GM23338 (cell line): ENCODE measurements around the gene SLC7A5. TPM values are rescaled to one million over a fixed set of nuclear protein-coding genes. Genes with fewer than 3 reads are reported as not detected.

ENCODE experiments used
- ATAC-seq: fragments of 200-7000 bp; cut with Tn5 transposase; 3 replicates; pipeline ENCODE4 v1.9.1; 2020
- DNase-seq: peaks from one replicate; pipeline ENCODE4 v3.0.0-alpha.2; 2015; ENCODE audit warnings: low spot score
- H2AFZ ChIP-seq: fragments of 200-600 bp; sonication (generic); 2 replicates; pipeline ENCODE4 v1.8.0; 2016; ENCODE audit warnings: antibody characterized with exemption, mild to moderate bottlenecking, moderate library complexity
- H3F3A ChIP-seq: fragments of 200-600 bp; sonication (generic); replicated peaks from 2 replicates; pipeline ENCODE4 v1.8.0; 2017; ENCODE audit warnings: antibody characterized with exemption, mixed run types, low read depth
- H3K27ac ChIP-seq: fragments of 200-600 bp; sonication (generic); 2 replicates; pipeline ENCODE4 v1.6.1; 2016; ENCODE audit warnings: low read depth
- H3K27me3 ChIP-seq: fragments of 200-600 bp; sonication (generic); 2 replicates; pipeline ENCODE4 v1.8.0; 2016; ENCODE audit warnings: mild to moderate bottlenecking, mixed run types, moderate library complexity; ENCODE audit not compliant: insufficient read depth
- H3K36me3 ChIP-seq: fragments of 200-600 bp; sonication (generic); 2 replicates; pipeline ENCODE4 v1.8.0; 2016; ENCODE audit warnings: mild to moderate bottlenecking; ENCODE audit not compliant: insufficient read depth
- H3K4me1 ChIP-seq: fragments of 200-600 bp; sonication (generic); 2 replicates; pipeline ENCODE4 v1.8.0; 2016; ENCODE audit warnings: mild to moderate bottlenecking, moderate library complexity; ENCODE audit not compliant: insufficient read depth
- H3K4me2 ChIP-seq: fragments of 200-600 bp; sonication (generic); 2 replicates; pipeline ENCODE4 v1.7.1; 2017; ENCODE audit warnings: mixed run types
- H3K4me3 ChIP-seq: fragments of 200-600 bp; sonication (generic); 2 replicates; pipeline ENCODE4 v1.6.1; 2016; ENCODE audit warnings: mixed run types
- H3K79me2 ChIP-seq: fragments of 200-600 bp; sonication (generic); replicated peaks from 2 replicates; pipeline ENCODE4 v1.8.0; 2017; ENCODE audit warnings: mild to moderate bottlenecking; ENCODE audit not compliant: insufficient read depth
- H3K9me2 ChIP-seq: fragments of 200-600 bp; sonication (generic); 2 replicates; pipeline ENCODE4 v1.8.0; 2017; ENCODE audit not compliant: insufficient read depth
- H4K20me1 ChIP-seq: fragments of 200-600 bp; sonication (generic); replicated peaks from 2 replicates; pipeline ENCODE4 v1.8.0; 2017; ENCODE audit warnings: mild to moderate bottlenecking; ENCODE audit not compliant: insufficient read depth
- H3K27ac Mint-ChIP-seq: 2 replicates; pipeline ENCODE4 v1.8.0; 2020; ENCODE audit warnings: inconsistent platforms, mild to moderate bottlenecking, moderate library complexity, mixed read lengths
- H3K27me3 Mint-ChIP-seq: 3 replicates; pipeline ENCODE4 v1.8.0; 2022; ENCODE audit warnings: low read depth, mild to moderate bottlenecking, moderate library complexity, mixed read lengths, inconsistent platforms; ENCODE audit not compliant: insufficient read depth, poor library complexity
- H3K36me3 Mint-ChIP-seq: 3 replicates; pipeline ENCODE4 v1.8.0; 2021; ENCODE audit warnings: low read depth, mild to moderate bottlenecking, inconsistent platforms, moderate library complexity, mixed read lengths
- H3K4me1 Mint-ChIP-seq: 3 replicates; pipeline ENCODE4 v1.8.0; 2020; ENCODE audit warnings: mild to moderate bottlenecking, inconsistent platforms, mixed read lengths
- H3K4me3 Mint-ChIP-seq: 3 replicates; pipeline ENCODE4 v1.8.0; 2021; ENCODE audit warnings: moderate library complexity, mild to moderate bottlenecking, inconsistent platforms, mixed read lengths
- H3K9me3 Mint-ChIP-seq: 3 replicates; pipeline ENCODE4 v1.8.0; 2020; ENCODE audit warnings: moderate library complexity, mild to moderate bottlenecking, inconsistent platforms, mixed read lengths
- CREB1 ChIP-seq: fragments of 250-450 bp; sonication (Bioruptor Pico); IDR thresholded peaks from 2 replicates; pipeline ENCODE4 v1.5.0; 2020; ENCODE audit warnings: low read depth, mild to moderate bottlenecking, moderate library complexity
- EZH2 ChIP-seq: fragments of 200-600 bp; sonication (generic); IDR thresholded peaks from one replicate; pipeline ENCODE4 v1.8.0; 2017; ENCODE audit warnings: antibody characterized with exemption, mild to moderate bottlenecking, low read depth; ENCODE audit not compliant: unreplicated experiment
- EZH2phosphoT487 ChIP-seq: fragments of 200-600 bp; sonication (generic); IDR thresholded peaks from one replicate; pipeline ENCODE4 v1.8.1; 2018; ENCODE audit warnings: antibody characterized with exemption; ENCODE audit not compliant: unreplicated experiment
- JUNB ChIP-seq: IDR thresholded peaks from one replicate; pipeline ENCODE4 v1.6.1; 2016; ENCODE audit warnings: antibody characterized with exemption; ENCODE audit not compliant: unreplicated experiment
- NANOG ChIP-seq: IDR thresholded peaks from 2 replicates; pipeline ENCODE4 v1.6.1; 2016; ENCODE audit warnings: antibody characterized with exemption, borderline replicate concordance
- POLR2AphosphoS5 ChIP-seq: IDR thresholded peaks from 2 replicates; pipeline ENCODE4 v1.6.1; 2016; ENCODE audit warnings: antibody characterized with exemption, low read depth
- REST ChIP-seq: IDR thresholded peaks from one replicate; pipeline ENCODE4 v1.6.1; 2018; ENCODE audit warnings: antibody characterized with exemption; ENCODE audit not compliant: unreplicated experiment
- STAT1 ChIP-seq: IDR thresholded peaks from one replicate; pipeline ENCODE4 v1.6.1; 2016; ENCODE audit warnings: antibody characterized with exemption; ENCODE audit not compliant: unreplicated experiment
- ZNF114 ChIP-seq: fragments of 250-450 bp; sonication (Bioruptor Pico); IDR thresholded peaks from 2 replicates; pipeline ENCODE4 v1.5.0; 2020; ENCODE audit warnings: mild to moderate bottlenecking, moderate library complexity
- ZNF331 ChIP-seq: fragments of 250-450 bp; sonication (Bioruptor Pico); IDR thresholded peaks from 2 replicates; pipeline ENCODE4 v1.5.0; 2020; ENCODE audit warnings: low read depth, mild to moderate bottlenecking, moderate library complexity
- ZNF462 ChIP-seq: fragments of 250-450 bp; sonication (Bioruptor Pico); IDR thresholded peaks from 2 replicates; pipeline ENCODE4 v1.5.0; 2020; ENCODE audit warnings: mild to moderate bottlenecking, moderate library complexity
- polyA plus RNA-seq: library from polyadenylated mRNA; unstranded; fragments of >200 nt; fragmentation: Nextera tagmentation; extraction: Ambion mirVana; gene quantifications from 2 replicates; pipeline ENCODE4 v1.2.1, GENCODE V29; 2016
- total RNA-seq: library from RNA; depleted of rRNA; stranded (reverse); fragments of >200 nt; shearing (Covaris generic); gene quantifications from 2 replicates; pipeline ENCODE4 v1.2.3, GENCODE V29; 2014
- TF ChIP-seq, protein P1 (sequence below): IDR thresholded peaks from 2 replicates; pipeline ENCODE4 v1.6.1; 2016; ENCODE audit warnings: antibody characterized with exemption
- TF ChIP-seq, protein P2 (sequence below), 2 experiments: fragments of 200-600 bp in 1 of 2; sonication (generic) in 1 of 2; conservative IDR thresholded peaks; 2 replicates each; pipeline versions ENCODE4 v1.5.1 to v1.6.1; 2016 to 2017; ENCODE audit warnings: antibody characterized with exemption in 2 of 2, low read depth in 2 of 2, mild to moderate bottlenecking in 2 of 2, moderate library complexity in 1 of 2

The SLC7A5 gene
- total and polyA plus RNA-seq, 2 experiments from 2014 or later, result 107 to 386 TPM

- no peaks in the 10 kb centered on the region; the same call in 2 of the 3 replicates for H3K36me3 Mint-ChIP-seq
- peaks cover 19% of the 10 kb centered on the region for H3F3A ChIP-seq
- no peak overlapping the region for H3K4me3 Mint-ChIP-seq
- H3K79me2 ChIP-seq, result no peaks in the 10 kb centered on the region
- ATAC-seq (peak; percentile 10; the same call in 1 of the 3 replicates), DNase-seq (no peak)
- H3K27ac ChIP-seq, result no peak overlapping the region
- no peaks in the 10 kb centered on the region for H4K20me1 ChIP-seq
- no peaks in the 10 kb centered on the region; the same call in 1 of the 2 replicates for H3K4me1 ChIP-seq
- H3K27me3 ChIP-seq, result no peaks in the 10 kb centered on the region
- H3K9me3 Mint-ChIP-seq, result peaks cover 5% of the 10 kb centered on the region; the same call in 1 of the 3 replicates
- TF ChIP-seq EZH2 (no peak), STAT1 (no peak), POLR2AphosphoS5 (no peak), EZH2phosphoT487 (no peak), ZNF462 (CRISPR knock-in tag) (no peak), ZNF114 (CRISPR knock-in tag) (no peak), REST (no peak), ZNF331 (no peak), NANOG (no peak), JUNB (no peak), CREB1 (no peak)
- TF ChIP-seq, protein P1, sequence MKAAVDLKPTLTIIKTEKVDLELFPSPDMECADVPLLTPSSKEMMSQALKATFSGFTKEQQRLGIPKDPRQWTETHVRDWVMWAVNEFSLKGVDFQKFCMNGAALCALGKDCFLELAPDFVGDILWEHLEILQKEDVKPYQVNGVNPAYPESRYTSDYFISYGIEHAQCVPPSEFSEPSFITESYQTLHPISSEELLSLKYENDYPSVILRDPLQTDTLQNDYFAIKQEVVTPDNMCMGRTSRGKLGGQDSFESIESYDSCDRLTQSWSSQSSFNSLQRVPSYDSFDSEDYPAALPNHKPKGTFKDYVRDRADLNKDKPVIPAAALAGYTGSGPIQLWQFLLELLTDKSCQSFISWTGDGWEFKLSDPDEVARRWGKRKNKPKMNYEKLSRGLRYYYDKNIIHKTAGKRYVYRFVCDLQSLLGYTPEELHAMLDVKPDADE, result no peak
- TF ChIP-seq, protein P2, sequence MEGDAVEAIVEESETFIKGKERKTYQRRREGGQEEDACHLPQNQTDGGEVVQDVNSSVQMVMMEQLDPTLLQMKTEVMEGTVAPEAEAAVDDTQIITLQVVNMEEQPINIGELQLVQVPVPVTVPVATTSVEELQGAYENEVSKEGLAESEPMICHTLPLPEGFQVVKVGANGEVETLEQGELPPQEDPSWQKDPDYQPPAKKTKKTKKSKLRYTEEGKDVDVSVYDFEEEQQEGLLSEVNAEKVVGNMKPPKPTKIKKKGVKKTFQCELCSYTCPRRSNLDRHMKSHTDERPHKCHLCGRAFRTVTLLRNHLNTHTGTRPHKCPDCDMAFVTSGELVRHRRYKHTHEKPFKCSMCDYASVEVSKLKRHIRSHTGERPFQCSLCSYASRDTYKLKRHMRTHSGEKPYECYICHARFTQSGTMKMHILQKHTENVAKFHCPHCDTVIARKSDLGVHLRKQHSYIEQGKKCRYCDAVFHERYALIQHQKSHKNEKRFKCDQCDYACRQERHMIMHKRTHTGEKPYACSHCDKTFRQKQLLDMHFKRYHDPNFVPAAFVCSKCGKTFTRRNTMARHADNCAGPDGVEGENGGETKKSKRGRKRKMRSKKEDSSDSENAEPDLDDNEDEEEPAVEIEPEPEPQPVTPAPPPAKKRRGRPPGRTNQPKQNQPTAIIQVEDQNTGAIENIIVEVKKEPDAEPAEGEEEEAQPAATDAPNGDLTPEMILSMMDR (conservative IDR thresholded peaks at IDR 0.05; ENCODE audit: low read depth in 2 of 2), result no peak
- no peak overlapping the region for H3K4me2 ChIP-seq
- peak overlapping the region; percentile 63 for H2AFZ ChIP-seq
- H3K4me1 Mint-ChIP-seq, result peaks cover 45% of the 10 kb centered on the region
- H3K27ac Mint-ChIP-seq, result no peak overlapping the region
- H3K9me2 ChIP-seq, result no peaks in the 10 kb centered on the region
- no peaks in the 10 kb centered on the region for H3K36me3 ChIP-seq
- peaks cover 17% of the 10 kb centered on the region for H3K27me3 Mint-ChIP-seq
- H3K4me3 ChIP-seq, result no peak overlapping the region
Observed at GRCh38 chr16:87882436-87883019, 13.2 kb upstream of the SLC7A5 start.
